ENCODE measurements around the gene DERA. TPM values are rescaled to one million over a fixed set of nuclear protein-coding genes. Genes with fewer than 3 reads are reported as not detected.

Gene DERA
- total and polyA plus RNA-seq, 2 of the 13 experiments (the other 11 are each of a cell fraction or from before 2014, with no cell fraction given) = 24.0 to 51.3 TPM

DNA sequence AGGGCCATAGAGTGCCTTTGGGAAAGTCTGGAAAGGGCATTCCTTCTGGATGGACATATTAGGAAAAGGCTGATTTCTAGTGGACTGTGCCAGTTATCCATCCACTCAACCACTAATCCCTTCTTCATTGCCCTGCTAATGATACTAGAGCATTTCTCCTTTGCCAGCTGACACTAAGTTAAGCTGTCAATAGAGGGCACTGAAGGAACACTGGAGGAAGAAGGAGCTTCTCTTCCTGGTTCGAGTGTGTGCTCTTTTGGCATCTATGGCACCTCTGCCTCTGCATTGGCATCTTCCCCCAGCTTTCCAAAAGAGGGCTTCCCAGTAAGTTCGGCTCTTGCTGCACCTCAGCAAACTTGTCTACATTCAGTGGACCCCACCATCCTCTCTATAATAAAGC is 165.4 kb downstream of the DERA start:
- ChIA-PET POLR2A (interaction anchor here (1.4 kb wide), 1 partner anchor 272 kb away, joined by 3 read pairs; no protein-coding TSS in a partner anchor), CTCF (ENCODE audit: low intra/inter-chr PET ratio, low total read pairs) (no interaction called here)
- BruUV-seq (replicated peaks) = no TSS peak
- H3K36me3 ChIP-seq (replicated peaks in 1 of 2; ENCODE audit: control insufficient read depth in 1 of 2, insufficient read depth in 2 of 2, low read length in 2 of 2) = no peaks in the 10 kb centered on the region
- 29% methylated on average over 2 of the region's 2 CpGs for WGBS (ENCODE audit: low lambda C conversion rate)
- DNase-seq (ENCODE audit: low spot score) = peak; percentile 44
- no peak overlapping the region for H3K4me3 ChIP-seq (replicated peaks in 1 of 3; ENCODE audit: insufficient read depth in 1 of 3, low read depth in 2 of 3, low read length in 3 of 3)
- H3K79me2 ChIP-seq (ENCODE audit: insufficient read depth, low read length) = no peaks in the 10 kb centered on the region
- no peaks in the 10 kb centered on the region for H4K20me1 ChIP-seq (ENCODE audit: insufficient read depth, low read length)
- H3K27me3 ChIP-seq (ENCODE audit: control insufficient read depth in 1 of 2, insufficient read depth in 2 of 2, low read length in 2 of 2) = no peaks in the 10 kb centered on the region
- no peak for TF ChIP-seq TCF7L2 (IDR thresholded peaks at IDR 0.05; ENCODE audit: low read depth, low read length)
- TF ChIP-seq ZSCAN31 (CRISPR knock-in tag; IDR thresholded peaks at IDR 0.05; ENCODE audit: low read depth) = no peak
- TF ChIP-seq JARID2 (CRISPR knock-in tag; IDR thresholded peaks at IDR 0.05; ENCODE audit: insufficient replicate concordance) = no peak
- no peak for TF ChIP-seq SAP130 (CRISPR knock-in tag; IDR thresholded peaks at IDR 0.05; ENCODE audit: low read depth)
- TF ChIP-seq, protein P1, sequence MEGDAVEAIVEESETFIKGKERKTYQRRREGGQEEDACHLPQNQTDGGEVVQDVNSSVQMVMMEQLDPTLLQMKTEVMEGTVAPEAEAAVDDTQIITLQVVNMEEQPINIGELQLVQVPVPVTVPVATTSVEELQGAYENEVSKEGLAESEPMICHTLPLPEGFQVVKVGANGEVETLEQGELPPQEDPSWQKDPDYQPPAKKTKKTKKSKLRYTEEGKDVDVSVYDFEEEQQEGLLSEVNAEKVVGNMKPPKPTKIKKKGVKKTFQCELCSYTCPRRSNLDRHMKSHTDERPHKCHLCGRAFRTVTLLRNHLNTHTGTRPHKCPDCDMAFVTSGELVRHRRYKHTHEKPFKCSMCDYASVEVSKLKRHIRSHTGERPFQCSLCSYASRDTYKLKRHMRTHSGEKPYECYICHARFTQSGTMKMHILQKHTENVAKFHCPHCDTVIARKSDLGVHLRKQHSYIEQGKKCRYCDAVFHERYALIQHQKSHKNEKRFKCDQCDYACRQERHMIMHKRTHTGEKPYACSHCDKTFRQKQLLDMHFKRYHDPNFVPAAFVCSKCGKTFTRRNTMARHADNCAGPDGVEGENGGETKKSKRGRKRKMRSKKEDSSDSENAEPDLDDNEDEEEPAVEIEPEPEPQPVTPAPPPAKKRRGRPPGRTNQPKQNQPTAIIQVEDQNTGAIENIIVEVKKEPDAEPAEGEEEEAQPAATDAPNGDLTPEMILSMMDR (CRISPR knock-in tag; IDR thresholded peaks at IDR 0.05) = peak; percentile 78
- peak; percentile 79 for TF ChIP-seq STAG1 (CRISPR knock-in tag; IDR thresholded peaks at IDR 0.05)
- TF ChIP-seq, protein P2, sequence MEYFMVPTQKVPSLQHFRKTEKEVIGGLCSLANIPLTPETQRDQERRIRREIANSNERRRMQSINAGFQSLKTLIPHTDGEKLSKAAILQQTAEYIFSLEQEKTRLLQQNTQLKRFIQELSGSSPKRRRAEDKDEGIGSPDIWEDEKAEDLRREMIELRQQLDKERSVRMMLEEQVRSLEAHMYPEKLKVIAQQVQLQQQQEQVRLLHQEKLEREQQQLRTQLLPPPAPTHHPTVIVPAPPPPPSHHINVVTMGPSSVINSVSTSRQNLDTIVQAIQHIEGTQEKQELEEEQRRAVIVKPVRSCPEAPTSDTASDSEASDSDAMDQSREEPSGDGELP (IDR thresholded peaks at IDR 0.05; ENCODE audit: borderline replicate concordance, low read depth) = peak; percentile 77; the same call in 1 of the 2 replicates
- 0 out of 2 replicates have a peak, but pooled peaks have one; percentile 25 for TF ChIP-seq ELF3 (CRISPR knock-in tag; IDR thresholded peaks at IDR 0.05)
- TF ChIP-seq, protein P3, sequence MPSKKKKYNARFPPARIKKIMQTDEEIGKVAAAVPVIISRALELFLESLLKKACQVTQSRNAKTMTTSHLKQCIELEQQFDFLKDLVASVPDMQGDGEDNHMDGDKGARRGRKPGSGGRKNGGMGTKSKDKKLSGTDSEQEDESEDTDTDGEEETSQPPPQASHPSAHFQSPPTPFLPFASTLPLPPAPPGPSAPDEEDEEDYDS (CRISPR knock-in tag; IDR thresholded peaks at IDR 0.05) = no peak
- no peak for TF ChIP-seq ZNF749 (CRISPR knock-in tag; IDR thresholded peaks at IDR 0.05; ENCODE audit: borderline replicate concordance)
- no peak for TF ChIP-seq SNAI1 (CRISPR knock-in tag; IDR thresholded peaks at IDR 0.05; ENCODE audit: borderline replicate concordance)
- peak; percentile 37; the same call in 1 of the 2 replicates for TF ChIP-seq SMC3 (IDR thresholded peaks at IDR 0.05; ENCODE audit: low read length)
- H3K9ac ChIP-seq (ENCODE audit: insufficient read depth, low read depth, low read length) = no peak overlapping the region
- H3K9me3 ChIP-seq (ENCODE audit: low read length) = no peaks in the 10 kb centered on the region
- peak; percentile 74 for FAIRE-seq
- H3K4me2 ChIP-seq (ENCODE audit: low read depth, low read length) = peak overlapping the region; percentile 27; the same call in 1 of the 2 replicates
- no peak overlapping the region for H2AFZ ChIP-seq (ENCODE audit: low read length)
- peaks cover 11% of the 10 kb centered on the region for H3K4me1 ChIP-seq (ENCODE audit: insufficient read depth, low read length)
- intact Hi-C loops (cut with micrococcal nuclease; ENCODE audit: unreplicated experiment) (no loop called here), in situ Hi-C loops (cut with HindIII; ENCODE audit: extremely low pct_ligation_motif_present, low pct_unique_long_range_greater_than_20kb) (no loop called here)
- peak; percentile 92 for ATAC-seq
- H3K27ac ChIP-seq (ENCODE audit: extremely low read length, insufficient read depth, low read length) = no peak overlapping the region

Measured in HepG2 (cell line).